Lower lobe of right lung (tissue), 2 donors: ENCODE results near the gene ADISSP. TPM values are rescaled to one million over a fixed set of nuclear protein-coding genes. Genes with fewer than 3 reads are reported as not detected.

Source experiments
- ATAC-seq, 2 donors: fragments of 200-7000 bp; cut with Tn5 transposase; one replicate each; pipeline ENCODE4 v1.9.1; 2020 to 2022; ENCODE audit warnings: mild to moderate bottlenecking in 2 of 2, moderate library complexity in 2 of 2
- DNase-seq: peaks from one replicate; pipeline ENCODE4 v3.0.0-alpha.2; 2020
- H3K27ac ChIP-seq: fragments of 200-600 bp; one replicate; pipeline ENCODE4 v1.8.0; 2022
- H3K27me3 ChIP-seq: fragments of 200-600 bp; one replicate; pipeline ENCODE4 v1.8.0; 2022; ENCODE audit warnings: low read depth
- H3K36me3 ChIP-seq: fragments of 200-600 bp; one replicate; pipeline ENCODE4 v1.8.0; 2022; ENCODE audit warnings: mild to moderate bottlenecking
- H3K4me1 ChIP-seq: fragments of 200-600 bp; one replicate; pipeline ENCODE4 v1.8.0; 2022
- H3K4me3 ChIP-seq: fragments of 200-600 bp; one replicate; pipeline ENCODE4 v1.8.0; 2022; ENCODE audit warnings: mild to moderate bottlenecking
- H3K9me3 ChIP-seq: fragments of 200-600 bp; one replicate; pipeline ENCODE4 v1.8.0; 2022
- CTCF ChIP-seq: fragments of 200-600 bp; IDR thresholded peaks from one replicate; pipeline ENCODE4 v1.8.0; 2022; ENCODE audit warnings: antibody characterized with exemption, mild to moderate bottlenecking
- intact Hi-C: fragments of 100-400 bp; cut with DNase I; formaldehyde crosslinking; loops from one replicate; pipeline ENCODE4 v1.11.0; 2022
- total RNA-seq: library from RNA; stranded (reverse); fragmentation: NEBNext Ultra II Directional; extraction: Animal tissue kit (Norgen Biotek cat#: 25700); gene quantifications from one replicate; pipeline ENCODE4 v1.2.1, GENCODE V29; 2021
- donor health status: DM: no; HTN: yes; CAD: no; lungs with severe emphysema.

ADISSP gene
- total RNA-seq, 1 donor from 2014 or later, result 33.2 TPM

- ATAC-seq, result no peak
- no peak for TF ChIP-seq CTCF
- peak; percentile 6 for DNase-seq
- Histone ChIP-seq H3K4me1 (peaks cover 100% of the 10 kb centered on the region), H3K4me3 (no peak overlapping the region), H3K27ac (peak overlapping the region; percentile 83), H3K36me3 (peaks cover 82% of the 10 kb centered on the region), H3K9me3 (no peaks in the 10 kb centered on the region), H3K27me3 (no peaks in the 10 kb centered on the region)
- intact Hi-C loops, result no loop called here
Observed at GRCh38 chr20:3801299-3801698, 33.7 kb upstream of the ADISSP start.

DNA sequence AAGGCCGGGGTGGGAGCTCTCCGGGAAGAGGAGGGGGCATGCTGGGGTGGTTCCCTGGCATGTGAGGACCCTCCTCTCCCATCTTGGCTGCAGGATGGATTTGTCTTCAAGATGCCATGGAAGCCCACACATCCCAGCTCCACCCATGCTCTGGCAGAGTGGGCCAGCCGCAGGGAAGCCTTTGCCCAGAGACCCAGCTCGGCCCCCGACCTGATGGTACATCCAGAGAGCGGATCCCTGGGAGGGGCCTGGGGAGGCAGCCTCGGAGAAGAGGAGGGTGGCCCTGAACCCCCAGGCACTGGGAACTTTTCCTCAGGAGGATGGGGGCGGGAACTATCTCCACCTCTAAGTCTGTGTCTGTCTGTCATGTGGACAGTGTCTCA, 33.3 kb upstream of the ADISSP start:
- peaks cover 80% of the 10 kb centered on the region for H3K36me3 ChIP-seq
- H3K4me1 ChIP-seq, result peaks cover 96% of the 10 kb centered on the region
- intact Hi-C loops, result no loop called here
- H3K27ac ChIP-seq, result peak overlapping the region; percentile 83
- DNase-seq (peak; percentile 47), ATAC-seq (no peak)
- peak overlapping the region; percentile 14 for H3K4me3 ChIP-seq
- no peaks in the 10 kb centered on the region for H3K9me3 ChIP-seq
- no peak for TF ChIP-seq CTCF
- H3K27me3 ChIP-seq, result no peaks in the 10 kb centered on the region

DNA sequence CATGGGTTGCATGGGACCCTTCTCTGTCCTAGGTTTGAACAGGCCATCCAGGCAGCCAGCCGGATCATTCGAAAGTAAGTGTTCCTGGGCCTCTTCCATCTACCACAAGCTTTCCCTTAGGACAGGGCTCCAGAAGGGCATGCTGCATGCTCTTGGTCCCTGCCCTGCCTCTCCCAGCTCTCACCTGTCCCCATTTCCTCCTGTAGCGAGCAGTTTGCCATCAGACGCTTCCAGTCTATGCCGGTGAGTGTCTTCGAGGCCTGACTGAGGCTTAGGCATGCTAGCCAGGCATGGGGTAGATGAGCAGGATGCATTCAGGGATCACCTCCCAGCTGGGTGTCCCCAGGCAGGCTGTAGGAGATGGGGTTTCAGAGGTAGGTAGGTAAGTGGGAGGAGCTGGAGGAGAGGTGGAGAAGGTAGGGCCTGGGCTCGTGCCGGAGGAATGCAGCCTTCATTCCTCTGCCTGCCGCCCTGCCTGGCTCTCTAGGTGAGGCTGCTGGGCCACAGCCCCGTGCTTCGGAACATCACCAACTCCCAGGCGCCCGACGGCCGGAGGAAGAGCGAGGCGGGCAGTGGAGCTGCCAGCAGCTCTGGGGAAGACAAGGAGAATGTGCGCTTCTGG, 32.8 kb upstream of the ADISSP start:
- Histone ChIP-seq H3K4me1 (peaks cover 91% of the 10 kb centered on the region), H3K27me3 (no peaks in the 10 kb centered on the region), H3K36me3 (peaks cover 75% of the 10 kb centered on the region), H3K4me3 (peak overlapping the region; percentile 14), H3K9me3 (no peaks in the 10 kb centered on the region), H3K27ac (peak overlapping the region; percentile 83)
- DNase-seq, result peak; percentile 53
- TF ChIP-seq CTCF, result no peak
- peak in 1 of 2 donors; percentile 17 for ATAC-seq
- intact Hi-C loops, result no loop called here

DNA sequence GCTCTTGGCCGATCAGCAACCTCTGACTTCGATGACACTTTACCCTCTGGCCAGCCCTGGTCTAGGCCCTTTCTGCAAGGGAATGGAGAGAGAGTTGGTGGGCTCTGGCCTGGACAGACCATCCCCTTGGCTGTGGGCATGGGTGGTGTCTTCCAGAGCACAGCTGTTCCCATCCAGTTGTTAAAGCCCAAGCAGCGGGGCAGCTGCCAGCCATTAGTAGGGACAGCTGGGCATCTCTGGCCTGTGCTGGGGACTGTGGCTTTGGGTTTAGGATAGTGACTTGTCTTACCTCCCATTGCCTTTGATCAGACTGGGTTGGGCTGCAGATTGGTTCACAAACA, 31.3 kb upstream of the ADISSP start:
- Histone ChIP-seq H3K27ac (peak overlapping the region; percentile 95), H3K4me1 (peaks cover 82% of the 10 kb centered on the region)

GRCh38 chr20:3798373-3798768, 30.8 kb upstream of the ADISSP start:
- Histone ChIP-seq H3K27ac (peak overlapping the region; percentile 95), H3K27me3 (no peaks in the 10 kb centered on the region), H3K9me3 (no peaks in the 10 kb centered on the region), H3K4me1 (peaks cover 77% of the 10 kb centered on the region), H3K4me3 (peak overlapping the region; percentile 79), H3K36me3 (peaks cover 55% of the 10 kb centered on the region)
- TF ChIP-seq CTCF, result no peak
- DNase-seq, result peak; percentile 44
- intact Hi-C loops, result no loop called here
- no peak for ATAC-seq

More for the DNA sequence above, 31.3 kb upstream of the ADISSP start:
- Histone ChIP-seq H3K36me3 (peaks cover 60% of the 10 kb centered on the region), H3K27me3 (no peaks in the 10 kb centered on the region), H3K9me3 (no peaks in the 10 kb centered on the region), H3K4me3 (peak overlapping the region; percentile 79)
- TF ChIP-seq CTCF, result no peak
- intact Hi-C loops, result no loop called here
- ATAC-seq (no peak), DNase-seq (peak; percentile 19)
